ENCODE data around the gene PURB. TPM values are rescaled to one million over a fixed set of nuclear protein-coding genes. Genes with fewer than 3 reads are reported as not detected.

Gene PURB
- polyA plus RNA-seq, 3 donors, result 3.7 to 9.0 (median 8.1) TPM

Other genes starting within 250 kb of the PURB start
- 10 to 100 TPM; 28.2 to 42.5 (median 29.5) TPM for gene ZMIZ2, start 136.7 kb downstream of the PURB start, polyA plus RNA-seq
- 1,000 to 10,000 TPM; 1,331 to 2,758 (median 2,310) TPM for gene PPIA, start 88.8 kb downstream of the PURB start, polyA plus RNA-seq
- gene H2AZ2, start 37.4 kb downstream of the PURB start, polyA plus RNA-seq, result 100 to 1,000 TPM in 1 of 3 donors, 10 to 100 TPM in 2; 53.1 to 123 (median 78.6) TPM
- gene MYO1G, start 93.5 kb upstream of the PURB start, polyA plus RNA-seq, result 1 to 10 TPM; 1.1 to 6.5 (median 1.8) TPM
- gene CCM2, start 114.7 kb upstream of the PURB start, polyA plus RNA-seq, result 10 to 100 TPM; 21.7 to 58.0 (median 47.7) TPM
- gene NACAD, start 203.4 kb upstream of the PURB start, polyA plus RNA-seq, result 1 to 10 TPM in 2 of 3 donors, under 1 TPM in 1; 0.95 to 3.3 (median 2.0) TPM
- 10 to 100 TPM; 25.3 to 45.6 (median 27.1) TPM for gene TBRG4, start 226.2 kb upstream of the PURB start, polyA plus RNA-seq

Measured in adipose tissue (tissue), 3 donors.